Astrocyte (in vitro differentiated cells and primary cell): ENCODE data around the gene ADAMTS3. TPM values are rescaled to one million over a fixed set of nuclear protein-coding genes. Genes with fewer than 3 reads are reported as not detected.
A peak's percentile ranks its signal among the peaks of the same experiment; 100 is the strongest.

Experiments used
- DNase-seq: peaks from one replicate; pipeline ENCODE4 v3.0.0-alpha.2; 2010; ENCODE audit warnings: low read depth
- FAIRE-seq: peaks from 2 replicates; lab custom pipeline; 2011; peaks lifted over from hg19 to GRCh38; lab: Jason Lieb, UNC
- H2AFZ ChIP-seq: 2 replicates; pipeline ENCODE4 v1.6.0; 2012; ENCODE audit warnings: low read depth, low read length, inconsistent platforms
- H3K27ac ChIP-seq: 2 replicates; pipeline ENCODE4 v1.5.1; 2011; ENCODE audit warnings: low read depth, low read length, inconsistent platforms
- H3K27me3 ChIP-seq: 2 replicates; pipeline ENCODE4 v1.6.0; 2011; ENCODE audit warnings: low read length, inconsistent platforms; ENCODE audit not compliant: insufficient read depth
- H3K36me3 ChIP-seq: 2 replicates; pipeline ENCODE4 v1.5.1; 2011; ENCODE audit warnings: low read length, inconsistent platforms; ENCODE audit not compliant: insufficient read depth
- H3K4me1 ChIP-seq: 2 replicates; pipeline ENCODE4 v1.5.1; 2011; ENCODE audit warnings: low read length, inconsistent platforms; ENCODE audit not compliant: insufficient read depth
- H3K4me2 ChIP-seq: 2 replicates; pipeline ENCODE4 v1.6.0; 2012; ENCODE audit warnings: low read length, inconsistent platforms
- H3K4me3 ChIP-seq: 2 replicates; pipeline ENCODE4 v1.5.1; 2011; ENCODE audit warnings: low read depth, mild to moderate bottlenecking, low read length, inconsistent platforms; ENCODE audit not compliant: insufficient read depth
- H3K79me2 ChIP-seq: 2 replicates; pipeline ENCODE4 v1.6.0; 2012; ENCODE audit warnings: mild to moderate bottlenecking, low read length, inconsistent platforms; ENCODE audit not compliant: insufficient read depth
- H3K9ac ChIP-seq: 2 replicates; pipeline ENCODE4 v1.6.0; 2012; ENCODE audit warnings: mild to moderate bottlenecking, low read length, inconsistent platforms
- H3K9me3 ChIP-seq: 2 replicates; pipeline ENCODE4 v1.5.1; 2012; ENCODE audit warnings: low read depth, mild to moderate bottlenecking, low read length, inconsistent platforms; ENCODE audit not compliant: insufficient read depth
- H4K20me1 ChIP-seq: 2 replicates; pipeline ENCODE4 v1.6.0; 2012; ENCODE audit warnings: low read length, inconsistent platforms; ENCODE audit not compliant: insufficient read depth
- H3K27ac Mint-ChIP-seq: one replicate; pipeline ENCODE4 v1.8.0; 2021; ENCODE audit warnings: mild to moderate bottlenecking, mixed read lengths; ENCODE audit not compliant: unreplicated experiment
- H3K27me3 Mint-ChIP-seq: one replicate; pipeline ENCODE4 v1.8.0; 2021; ENCODE audit warnings: low read depth, mixed read lengths; ENCODE audit not compliant: unreplicated experiment
- H3K36me3 Mint-ChIP-seq: one replicate; pipeline ENCODE4 v1.8.0; 2021; ENCODE audit warnings: low read depth, mixed read lengths; ENCODE audit not compliant: unreplicated experiment
- H3K4me1 Mint-ChIP-seq: one replicate; pipeline ENCODE4 v1.8.0; 2021; ENCODE audit warnings: low read depth, mixed read lengths; ENCODE audit not compliant: unreplicated experiment
- H3K4me3 Mint-ChIP-seq: one replicate; pipeline ENCODE4 v1.8.0; 2021; ENCODE audit warnings: mild to moderate bottlenecking, moderate library complexity, mixed read lengths; ENCODE audit not compliant: unreplicated experiment
- H3K9me3 Mint-ChIP-seq: one replicate; pipeline ENCODE4 v1.8.0; 2021; ENCODE audit warnings: mild to moderate bottlenecking, mixed read lengths; ENCODE audit not compliant: unreplicated experiment
- CTCF ChIP-seq: IDR thresholded peaks from 2 replicates; pipeline ENCODE4 v1.5.1; 2011; ENCODE audit warnings: low read depth, mild to moderate bottlenecking, inconsistent platforms, low read length, moderate library complexity; ENCODE audit not compliant: insufficient read depth
- EZH2 ChIP-seq: IDR thresholded peaks from 2 replicates; pipeline ENCODE4 v1.6.1; 2012; ENCODE audit warnings: mild to moderate bottlenecking, low read length, inconsistent platforms; ENCODE audit not compliant: insufficient read depth
- total RNA-seq: library from RNA; stranded (reverse); gene quantifications from 2 replicates; pipeline ENCODE4 v1.2.1, GENCODE V29; 2021

Gene ADAMTS3
- total RNA-seq, 1 donor from 2014 or later = 4.2 TPM

GRCh38 chr4:72424006-72424405, 145.0 kb downstream of the ADAMTS3 start:
- no peak for DNase-seq
- H3K79me2 ChIP-seq = no peaks in the 10 kb centered on the region
- no peak overlapping the region for H3K4me3 ChIP-seq
- H3K27ac Mint-ChIP-seq = no peak overlapping the region
- no peaks in the 10 kb centered on the region for H3K27me3 Mint-ChIP-seq
- no peaks in the 10 kb centered on the region for H3K36me3 Mint-ChIP-seq
- no peak for TF ChIP-seq CTCF
- no peak for TF ChIP-seq EZH2
- no peaks in the 10 kb centered on the region for H3K4me1 ChIP-seq
- no peaks in the 10 kb centered on the region for H3K9me3 ChIP-seq
- H3K4me2 ChIP-seq = no peak overlapping the region
- no peak overlapping the region for H2AFZ ChIP-seq
- no peaks in the 10 kb centered on the region for H3K27me3 ChIP-seq
- H3K36me3 ChIP-seq = no peaks in the 10 kb centered on the region
- no peaks in the 10 kb centered on the region for H3K4me1 Mint-ChIP-seq
- no peaks in the 10 kb centered on the region for H4K20me1 ChIP-seq
- no peak overlapping the region for H3K9ac ChIP-seq
- no peak overlapping the region for H3K27ac ChIP-seq
- no peak overlapping the region for H3K4me3 Mint-ChIP-seq
- no peak for FAIRE-seq
- no peaks in the 10 kb centered on the region for H3K9me3 Mint-ChIP-seq

GRCh38 chr4:72422416-72422815, 146.6 kb downstream of the ADAMTS3 start:
- Histone ChIP-seq H3K4me1 (no peaks in the 10 kb centered on the region), H4K20me1 (no peaks in the 10 kb centered on the region), H3K4me3 (no peak overlapping the region), H3K36me3 (no peaks in the 10 kb centered on the region), H3K27me3 (no peaks in the 10 kb centered on the region), H3K4me2 (no peak overlapping the region), H3K9ac (no peak overlapping the region), H3K79me2 (no peaks in the 10 kb centered on the region), H2AFZ (no peak overlapping the region), H3K27ac (no peak overlapping the region), H3K9me3 (no peaks in the 10 kb centered on the region)
- Mint-ChIP-seq H3K36me3 (no peaks in the 10 kb centered on the region), H3K9me3 (no peaks in the 10 kb centered on the region), H3K27ac (no peak overlapping the region), H3K4me1 (peaks cover 1% of the 10 kb centered on the region), H3K27me3 (no peaks in the 10 kb centered on the region), H3K4me3 (no peak overlapping the region)
- TF ChIP-seq CTCF (no peak), EZH2 (no peak)
- DNase-seq = no peak
- no peak for FAIRE-seq

GRCh38 chr4:72418458-72418857, 150.6 kb downstream of the ADAMTS3 start:
- no peaks in the 10 kb centered on the region for H3K36me3 ChIP-seq
- H2AFZ ChIP-seq = no peak overlapping the region
- H3K4me3 Mint-ChIP-seq = no peak overlapping the region
- no peak overlapping the region for H3K4me3 ChIP-seq
- no peaks in the 10 kb centered on the region for H3K9me3 ChIP-seq
- H3K27ac ChIP-seq = no peak overlapping the region
- H3K27ac Mint-ChIP-seq = no peak overlapping the region
- peak; percentile 69 for DNase-seq
- H3K9me3 Mint-ChIP-seq = no peaks in the 10 kb centered on the region
- no peak for TF ChIP-seq EZH2
- no peak for TF ChIP-seq CTCF
- H3K4me2 ChIP-seq = no peak overlapping the region
- no peaks in the 10 kb centered on the region for H4K20me1 ChIP-seq
- no peaks in the 10 kb centered on the region for H3K27me3 Mint-ChIP-seq
- peaks cover 1% of the 10 kb centered on the region for H3K4me1 Mint-ChIP-seq
- H3K4me1 ChIP-seq = no peaks in the 10 kb centered on the region
- no peak for FAIRE-seq
- no peaks in the 10 kb centered on the region for H3K27me3 ChIP-seq
- H3K79me2 ChIP-seq = no peaks in the 10 kb centered on the region
- H3K9ac ChIP-seq = no peak overlapping the region
- H3K36me3 Mint-ChIP-seq = no peaks in the 10 kb centered on the region
